ENCODE results near the gene DTWD1.

DNA sequence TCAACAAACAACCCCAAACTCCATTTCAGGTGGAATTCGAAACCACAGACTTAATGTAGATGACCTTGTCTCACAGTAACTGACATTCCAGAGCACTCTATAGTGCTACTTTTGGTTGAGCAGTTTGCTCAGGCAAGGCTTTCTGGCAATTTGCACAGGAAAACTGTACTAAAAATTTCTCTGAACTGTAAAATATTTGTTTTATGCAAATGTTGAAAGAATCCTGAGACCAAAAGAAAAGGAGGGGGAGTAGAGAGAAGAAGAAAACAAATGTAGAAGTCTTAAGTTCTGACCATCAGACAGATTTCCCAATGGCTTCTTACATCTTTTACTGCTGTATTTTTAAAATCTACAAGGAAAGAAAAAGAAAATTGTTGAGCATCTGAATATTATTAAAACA is 53.5 kb downstream of the DTWD1 start:
- TF ChIP-seq LEF1 (IDR thresholded peaks at IDR 0.05; ENCODE audit: borderline replicate concordance) (no peak), HDGF (IDR thresholded peaks at IDR 0.05; ENCODE audit: borderline replicate concordance) (no peak), ARNT (IDR thresholded peaks at IDR 0.05) (no peak), ELF4 (IDR thresholded peaks at IDR 0.05) (no peak), BHLHE40 (IDR thresholded peaks at IDR 0.05; ENCODE audit: borderline replicate concordance) (no peak), FOXA1 (IDR thresholded peaks at IDR 0.05) (no peak), SP1 (IDR thresholded peaks at IDR 0.05) (no peak), SUZ12 (IDR thresholded peaks at IDR 0.05) (no peak), FOXM1 (IDR thresholded peaks at IDR 0.05; ENCODE audit: borderline replicate concordance) (no peak)
